Fibroblast of peridontal ligament (primary cell): ENCODE data around the gene NKX1-1.
"Not testable (repeated sequence)": the region's sequence is repeated elsewhere in the genome, so short reads cannot be mapped to it uniquely, and the experiment has no call there.

Source experiments
- DNase-seq: peaks from one replicate; pipeline ENCODE4 v3.0.0-alpha.2; 2010; ENCODE audit errors: extremely low read depth

Gene NKX1-1

DNA sequence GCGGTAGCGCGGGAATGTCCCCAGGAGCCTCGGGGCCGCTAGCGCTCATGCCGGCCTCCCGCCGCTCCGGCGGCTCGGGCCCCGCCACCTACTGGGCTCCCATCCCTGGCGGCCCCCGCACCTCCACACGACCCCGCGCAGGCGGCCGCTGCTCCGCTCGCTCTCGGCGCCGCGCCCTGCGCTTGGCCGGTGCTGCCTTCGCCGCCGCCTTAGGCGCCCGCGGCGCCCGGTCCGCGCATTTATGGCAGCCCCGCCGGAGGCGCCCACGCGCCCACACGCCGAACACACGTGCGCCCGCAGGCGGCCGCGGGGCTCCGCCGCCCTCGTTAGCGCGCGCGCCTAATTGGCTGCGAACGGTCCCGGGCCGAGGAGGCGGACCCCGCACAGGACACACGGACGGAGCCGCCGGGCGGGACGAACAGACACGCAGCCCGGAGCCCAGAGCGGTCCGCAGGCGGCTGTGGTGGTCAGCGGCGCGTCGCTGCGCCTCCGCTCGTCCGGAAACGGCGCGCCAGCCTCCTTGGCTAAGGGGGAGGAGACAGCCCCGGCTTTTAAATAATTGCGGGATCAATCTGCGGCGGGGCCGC is at the start of gene NKX1-1:
Gene NKX1-1, minus strand, starts transcription at position 49 of the 587 bp plus-strand sequence. Its CDS starts 0 bp downstream, at position 49.
- DNase-seq, result no peak

DNA sequence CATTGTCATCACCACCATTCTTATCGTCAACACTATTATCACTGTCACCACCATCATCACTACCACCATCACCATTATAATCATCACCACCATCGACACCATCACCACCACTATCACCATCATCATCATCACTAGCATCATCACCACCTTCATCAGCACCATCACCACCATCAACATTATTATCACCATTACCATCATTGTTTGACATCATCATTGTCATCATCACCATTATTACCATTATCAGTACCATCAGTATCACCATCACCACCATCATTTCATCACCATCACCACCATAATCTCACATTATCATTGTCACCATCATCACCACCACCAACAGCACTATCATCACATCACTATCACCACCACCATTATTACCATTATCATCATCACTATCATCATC is 47.5 kb upstream of the NKX1-1 start:
- no peak for DNase-seq

DNA sequence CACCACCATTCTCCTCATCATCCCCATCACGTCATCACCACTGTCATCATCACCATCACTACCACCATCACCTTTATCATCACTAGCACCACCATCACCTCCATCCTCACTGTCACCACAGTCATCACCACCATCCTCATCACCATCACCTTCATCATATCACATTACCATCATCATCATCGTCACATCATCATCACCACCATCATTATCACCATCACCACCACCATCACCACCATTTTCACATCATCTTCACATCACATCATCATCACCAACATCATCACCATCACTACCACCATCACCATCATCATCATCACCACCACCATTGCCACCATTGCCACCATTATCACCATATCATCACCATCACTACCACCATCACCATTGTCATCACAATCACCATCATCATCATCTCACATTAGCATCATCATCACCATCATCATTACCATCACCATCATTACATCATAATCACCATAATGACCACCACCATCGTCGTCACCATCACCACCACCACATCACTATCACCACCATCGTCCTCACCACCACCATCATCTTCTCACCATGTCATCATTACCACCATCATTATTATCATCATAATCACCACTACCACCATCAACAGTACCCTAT is 46.3 kb upstream of the NKX1-1 start:
- DNase-seq, result no peak

DNA sequence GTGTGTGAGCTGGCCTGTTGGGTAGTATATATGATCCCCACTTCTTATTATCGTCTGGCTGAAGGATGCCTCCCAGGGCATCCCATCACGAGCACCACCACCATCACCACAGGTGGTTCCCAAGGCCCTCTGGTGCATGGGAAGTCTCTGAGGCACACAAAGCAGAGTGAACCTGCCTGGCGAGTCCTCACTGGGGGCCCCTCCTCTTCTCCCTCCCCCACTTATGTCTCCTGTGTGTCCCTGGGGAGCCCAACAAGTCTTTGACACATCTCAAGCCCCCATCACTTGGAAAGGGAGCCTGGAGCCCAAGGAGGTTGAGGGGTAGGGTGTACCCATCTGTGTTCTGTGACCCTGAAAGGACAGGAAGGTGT is 45.5 kb upstream of the NKX1-1 start:
- no peak for DNase-seq

DNA sequence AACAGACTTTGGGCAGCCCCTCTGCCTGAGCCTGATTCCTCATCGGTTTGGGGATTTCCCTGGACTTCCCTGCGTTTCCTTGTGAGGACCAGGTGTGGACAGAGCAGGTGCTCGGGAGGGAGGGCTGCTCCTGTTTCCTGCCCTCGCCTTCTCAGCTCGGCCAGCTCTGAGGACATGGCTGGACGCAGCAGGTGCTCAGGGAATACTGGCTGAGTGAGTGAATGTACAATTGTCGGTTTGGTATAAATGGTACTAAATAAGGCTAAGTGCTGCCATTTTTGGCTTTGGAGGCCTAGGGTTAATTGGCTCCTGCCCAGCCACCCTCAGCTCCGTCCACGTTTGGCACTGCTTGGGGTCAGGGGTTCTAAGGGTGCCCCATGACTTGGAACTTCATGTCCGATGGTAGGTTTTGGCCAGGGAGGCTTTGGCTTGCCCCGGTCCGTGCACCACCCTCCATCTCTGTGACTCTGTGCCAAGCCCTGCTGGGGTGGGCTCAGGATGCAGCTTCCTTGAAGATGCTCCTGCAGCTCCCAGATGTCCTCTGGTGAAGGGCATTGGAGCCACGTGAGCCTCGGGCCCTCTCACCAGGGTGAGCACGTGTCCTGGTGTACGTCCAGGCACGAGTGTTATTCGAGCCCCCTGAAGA is 45.0 kb upstream of the NKX1-1 start:
- no peak for DNase-seq

DNA sequence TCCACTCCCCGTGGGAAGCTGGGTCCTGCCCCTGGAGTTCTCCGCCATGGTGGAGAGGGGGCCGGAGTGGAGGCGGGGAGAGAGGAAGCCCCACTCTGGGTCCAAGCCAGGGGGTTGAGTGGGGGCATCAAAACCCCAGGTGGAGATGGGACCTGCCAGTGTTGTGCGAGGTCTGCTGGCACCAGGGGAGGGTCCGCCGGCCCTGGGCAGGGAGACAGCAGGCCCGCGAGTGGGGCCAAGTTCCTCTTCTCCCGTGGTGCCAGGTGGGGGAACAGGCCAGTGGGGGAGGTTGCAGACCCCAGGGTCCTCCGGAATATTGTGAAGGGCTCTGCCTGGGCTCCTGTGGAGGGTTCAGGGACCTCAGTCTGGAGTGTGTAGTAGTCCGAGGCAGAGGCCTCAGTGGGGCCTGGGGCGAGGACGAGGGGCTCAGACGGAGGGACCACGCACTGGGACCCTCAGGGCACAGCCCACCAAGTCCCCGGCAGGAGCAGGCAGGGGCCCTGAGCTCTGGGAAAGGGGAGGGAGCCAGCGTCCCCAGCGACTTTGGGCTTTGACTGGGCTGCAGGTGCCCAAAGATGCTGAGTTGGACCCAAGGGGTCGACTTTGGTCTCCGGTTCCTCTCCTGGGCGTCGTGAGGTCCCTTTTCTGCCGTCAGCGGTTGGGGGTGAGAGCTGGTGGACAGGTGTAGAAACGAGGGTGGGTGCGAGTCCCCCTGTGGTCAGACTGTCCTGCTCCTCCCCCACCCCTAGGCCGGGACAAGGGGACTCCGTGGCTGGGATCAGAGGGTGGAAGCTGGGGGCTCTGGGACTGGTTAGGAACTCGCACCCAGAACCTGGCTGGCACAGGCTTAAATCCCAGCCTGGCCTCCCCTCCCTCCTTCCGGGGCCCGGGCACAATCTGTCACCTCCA is 43.8 kb upstream of the NKX1-1 start:
- DNase-seq, result no peak

DNA sequence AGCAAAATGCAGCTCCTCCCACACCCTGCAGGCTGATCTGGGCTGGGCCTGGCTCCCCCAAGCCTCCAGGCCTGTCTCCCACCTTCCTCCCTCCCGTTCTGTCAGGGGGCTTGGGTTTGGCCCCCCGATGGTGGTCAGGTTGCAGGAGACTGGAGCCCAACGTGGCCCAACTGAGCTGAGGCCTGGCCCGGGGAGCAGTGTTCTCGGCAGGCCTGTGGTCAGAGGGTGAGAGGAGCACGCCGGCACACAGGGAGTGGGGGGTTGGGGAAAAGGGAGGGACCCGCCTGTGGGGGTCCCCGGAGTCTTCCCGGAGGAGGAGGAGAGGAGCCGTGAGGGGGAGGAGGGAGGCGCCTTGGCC is 43.2 kb upstream of the NKX1-1 start:
- DNase-seq, result no peak

DNA sequence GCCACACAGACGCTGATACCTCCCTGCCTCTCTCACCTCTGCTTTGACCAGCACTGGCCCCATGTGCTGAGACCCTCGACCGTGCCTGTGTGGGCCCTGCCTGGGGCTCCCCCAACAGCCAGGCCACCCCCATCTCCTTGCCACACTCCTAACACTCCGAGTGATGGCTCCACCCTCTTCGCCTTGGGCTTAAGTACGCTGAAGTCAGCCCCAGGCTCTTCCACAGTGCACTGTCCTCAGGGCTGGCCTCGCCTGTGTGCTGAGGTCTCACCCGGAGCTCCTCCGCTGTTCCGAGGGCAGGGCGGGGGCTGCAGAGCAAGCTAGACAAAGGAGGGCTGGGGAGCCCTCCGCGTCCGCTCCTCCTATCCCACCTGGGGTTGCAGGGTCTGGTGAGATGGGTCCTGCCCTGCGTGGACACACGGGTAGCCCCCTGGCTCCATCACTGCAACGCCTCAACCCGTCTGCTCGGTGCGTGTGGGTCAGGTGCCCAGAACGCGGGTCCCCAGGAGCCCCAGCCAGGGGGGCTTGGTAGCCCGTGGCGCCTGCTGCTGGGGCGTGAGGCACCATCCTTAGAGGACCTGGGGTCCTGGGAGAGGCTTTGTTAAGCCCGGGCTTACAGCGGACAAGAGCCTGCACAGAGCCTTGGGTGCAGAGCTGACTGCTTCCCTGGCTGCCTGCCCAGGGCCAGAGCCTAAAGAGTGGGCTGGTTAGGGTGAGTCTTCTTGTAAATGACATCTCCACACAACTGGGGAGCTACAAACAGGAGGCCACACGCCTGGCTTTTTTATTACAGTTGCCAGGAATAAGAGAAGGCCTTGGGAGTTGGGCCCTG is 42.6 kb upstream of the NKX1-1 start:
- no peak for DNase-seq

DNA sequence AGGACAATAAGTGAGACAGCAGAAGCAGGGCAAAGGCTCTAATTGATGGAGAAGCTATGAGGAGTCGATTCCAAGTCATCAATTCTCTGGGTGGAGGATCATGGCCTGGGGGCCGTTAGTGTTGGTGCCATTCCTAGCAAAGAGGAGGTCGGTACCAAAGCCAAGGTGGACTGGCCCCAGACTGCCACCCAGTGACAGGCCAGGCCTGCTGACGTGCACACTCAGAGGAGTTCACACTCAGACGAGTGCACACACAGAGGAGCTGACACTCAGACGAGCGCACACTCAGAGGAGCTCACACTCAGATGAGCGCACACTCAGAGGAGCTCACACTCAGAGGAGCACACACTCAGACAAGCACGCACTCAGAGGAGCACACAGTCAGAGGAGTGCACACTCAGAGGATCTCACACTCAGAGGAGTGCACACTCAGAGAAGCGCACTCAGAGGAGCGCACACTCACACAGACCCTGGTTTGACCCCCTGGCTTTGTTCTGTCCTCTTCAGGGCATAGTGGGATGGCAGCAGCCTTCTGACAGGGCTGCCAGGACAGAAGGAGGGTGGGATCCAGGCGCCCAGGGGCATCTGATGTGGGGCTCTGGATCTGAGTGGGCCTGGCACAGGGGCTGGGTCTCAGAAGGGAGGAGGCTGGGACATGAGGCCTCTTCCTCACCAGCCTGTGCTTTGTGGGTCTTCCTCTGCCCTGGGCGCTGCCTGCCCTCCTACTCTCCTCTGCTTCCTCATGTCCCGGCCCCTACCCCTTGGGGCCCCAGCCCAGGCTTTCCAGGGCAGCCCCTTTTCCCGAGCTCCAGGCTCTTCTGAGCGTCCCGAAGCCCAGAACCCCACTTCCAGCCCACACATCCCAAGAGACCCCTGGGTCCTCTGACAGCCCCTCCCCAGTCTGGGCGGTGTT is 41.7 kb upstream of the NKX1-1 start:
- DNase-seq, result no peak

DNA sequence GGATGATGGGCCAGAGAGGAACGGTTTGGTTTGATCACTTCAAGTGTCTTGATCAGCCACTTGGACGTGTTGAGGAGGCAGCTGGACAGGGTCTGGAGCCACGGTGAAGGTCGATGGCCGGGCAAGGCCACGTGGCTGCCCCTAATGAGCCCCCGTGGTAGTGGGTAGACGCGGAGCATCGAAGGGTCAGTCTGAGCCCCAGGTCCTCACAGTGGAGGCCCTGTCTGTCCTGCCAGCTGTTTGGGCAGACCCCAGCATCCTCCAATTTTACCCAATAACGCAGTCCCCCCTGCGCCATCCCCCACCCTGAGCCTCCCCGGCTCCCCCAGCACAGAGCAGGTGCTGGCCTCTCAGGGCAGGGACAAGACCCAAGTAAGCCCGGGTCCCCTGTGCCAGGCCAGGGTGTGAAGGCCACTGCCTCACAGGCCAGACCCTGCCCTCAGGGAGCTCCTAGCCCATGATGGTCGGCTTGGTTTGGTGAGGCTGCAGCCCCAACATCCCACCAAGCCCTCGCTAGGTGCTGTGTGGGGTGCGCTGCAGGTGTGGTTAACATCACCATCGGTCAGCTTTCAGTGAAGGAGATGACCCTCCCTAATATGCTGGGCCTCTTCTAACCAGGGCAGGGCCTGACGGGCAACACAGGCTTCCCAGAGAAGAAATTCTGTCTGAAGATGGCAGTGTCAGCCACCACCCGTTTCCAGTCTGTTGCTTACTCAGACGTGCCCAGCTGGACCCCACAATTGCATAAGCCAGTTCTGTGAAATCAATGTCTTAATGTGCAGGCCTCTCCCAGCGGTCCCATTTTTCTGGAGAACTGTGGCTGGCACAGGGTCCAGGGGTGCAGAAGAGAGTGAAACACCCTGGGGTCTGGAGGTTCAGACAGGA is 40.5 kb upstream of the NKX1-1 start:
- DNase-seq, result no peak

DNA sequence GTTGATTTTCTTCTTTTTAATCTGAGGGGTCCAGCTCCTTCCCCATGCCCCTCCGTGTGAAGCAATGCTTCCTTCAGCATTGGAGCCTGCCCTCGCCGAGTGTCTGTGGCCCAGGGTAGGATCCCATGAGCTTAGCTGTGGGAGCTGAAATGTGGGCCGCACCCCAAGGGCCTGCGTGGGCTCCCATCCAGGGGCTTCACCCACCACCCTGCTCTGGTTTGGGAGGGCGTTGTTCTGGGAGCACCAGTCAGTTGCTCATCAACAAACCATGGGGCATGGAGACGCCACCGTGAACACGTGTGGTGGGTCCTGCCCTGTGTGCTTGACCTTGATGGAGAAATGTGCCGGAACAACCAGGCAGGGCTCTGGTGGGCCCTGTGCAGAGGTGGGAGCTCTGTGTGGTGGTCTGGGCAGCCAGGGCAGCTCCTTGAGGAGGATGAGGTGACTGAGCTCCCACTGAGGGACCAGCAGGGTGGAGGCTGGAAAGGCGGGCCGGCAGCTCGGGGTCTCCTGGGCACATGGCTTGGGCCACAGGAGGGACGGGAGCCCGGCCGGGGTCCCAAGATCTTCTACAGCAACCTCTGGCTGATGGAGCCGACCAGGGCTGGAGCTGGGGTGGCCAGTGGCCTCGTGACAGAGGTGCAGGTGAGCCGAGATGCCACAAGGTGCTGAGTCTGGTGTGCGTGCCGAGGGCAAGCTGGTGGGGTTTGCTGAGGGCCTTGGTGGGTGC is 39.6 kb upstream of the NKX1-1 start:
- no peak for DNase-seq

DNA sequence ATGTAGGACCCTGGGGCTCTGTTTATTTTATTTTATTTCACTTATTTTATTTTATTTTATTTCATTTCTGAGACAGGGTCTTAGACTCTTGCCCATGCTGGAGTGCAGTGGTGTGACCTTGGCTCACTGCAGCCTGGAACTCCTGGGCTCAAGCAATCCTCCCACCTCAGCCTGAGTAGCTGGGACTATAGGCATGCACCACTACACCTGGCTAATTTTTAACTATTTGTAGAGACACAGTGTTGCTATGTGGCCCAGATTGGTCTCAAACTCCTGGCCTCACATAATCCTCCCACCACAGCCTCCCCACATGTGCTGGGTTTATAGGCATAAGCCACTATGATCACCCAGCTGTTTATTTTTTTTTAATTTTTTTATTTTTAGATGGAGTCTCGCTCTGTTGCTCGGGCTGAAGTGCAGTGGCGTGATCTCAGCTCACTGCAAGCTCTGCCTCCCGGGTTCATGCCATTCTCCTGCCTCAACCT is 37.5 kb upstream of the NKX1-1 start:
- not testable (repeated sequence) for DNase-seq

DNA sequence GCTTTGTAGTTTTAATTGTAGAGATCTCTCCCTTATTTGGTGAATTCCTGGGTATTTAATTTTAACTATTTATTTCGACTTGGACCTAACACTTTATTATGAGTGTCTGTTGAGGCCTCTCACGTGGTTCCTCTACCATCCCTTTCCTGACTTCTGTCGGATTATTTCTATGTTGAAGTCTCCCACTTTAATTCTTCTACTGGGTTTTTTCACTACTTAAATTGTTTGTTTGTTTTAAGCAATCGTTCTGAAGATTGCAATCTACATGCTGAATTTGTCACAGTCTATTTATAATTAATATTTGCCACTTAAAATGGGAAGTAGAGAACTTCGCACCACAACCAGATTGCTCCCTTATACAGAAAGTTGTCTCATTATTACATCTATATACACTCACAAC is 20.8 kb upstream of the NKX1-1 start:
- DNase-seq, result no peak

DNA sequence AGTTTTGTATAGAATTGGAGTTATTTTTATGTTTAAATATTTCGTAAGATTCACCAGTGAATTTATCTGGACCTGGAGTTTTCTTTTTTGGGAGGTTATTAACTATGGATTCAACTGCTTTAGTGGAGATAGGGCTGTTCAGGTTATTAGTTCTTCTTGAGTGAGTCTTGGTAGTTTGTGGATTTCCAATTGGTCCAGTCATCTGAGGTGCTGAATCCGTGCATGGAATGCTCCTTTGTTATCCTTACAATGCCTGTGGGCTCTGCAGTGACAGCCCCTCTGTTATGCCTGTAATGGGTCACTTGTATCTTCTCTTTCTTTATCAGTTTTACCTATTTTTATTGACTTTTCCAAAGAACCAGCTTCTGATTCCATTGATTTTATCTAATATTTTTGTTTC is 15.4 kb upstream of the NKX1-1 start:
- DNase-seq, result no peak

DNA sequence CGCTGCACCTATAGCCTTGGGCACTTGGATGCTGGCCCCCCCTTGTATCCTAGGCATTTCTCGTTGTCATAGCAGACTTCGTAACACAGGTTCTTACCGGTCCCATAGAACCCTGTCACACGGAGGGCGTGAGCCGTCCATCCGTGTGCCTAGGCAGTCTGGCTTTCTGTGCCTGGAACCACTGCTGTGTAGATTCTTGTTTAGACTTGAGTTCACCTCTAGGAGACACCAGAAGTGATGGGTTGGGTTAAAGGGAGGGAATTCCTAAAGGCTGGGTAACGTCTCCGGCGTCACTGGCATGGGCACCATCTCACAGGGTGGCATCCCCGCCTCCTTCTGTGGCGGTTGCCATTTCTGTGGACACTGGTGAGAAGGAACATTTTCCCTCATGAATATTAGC is 13.5 kb upstream of the NKX1-1 start:
- DNase-seq, result no peak

DNA sequence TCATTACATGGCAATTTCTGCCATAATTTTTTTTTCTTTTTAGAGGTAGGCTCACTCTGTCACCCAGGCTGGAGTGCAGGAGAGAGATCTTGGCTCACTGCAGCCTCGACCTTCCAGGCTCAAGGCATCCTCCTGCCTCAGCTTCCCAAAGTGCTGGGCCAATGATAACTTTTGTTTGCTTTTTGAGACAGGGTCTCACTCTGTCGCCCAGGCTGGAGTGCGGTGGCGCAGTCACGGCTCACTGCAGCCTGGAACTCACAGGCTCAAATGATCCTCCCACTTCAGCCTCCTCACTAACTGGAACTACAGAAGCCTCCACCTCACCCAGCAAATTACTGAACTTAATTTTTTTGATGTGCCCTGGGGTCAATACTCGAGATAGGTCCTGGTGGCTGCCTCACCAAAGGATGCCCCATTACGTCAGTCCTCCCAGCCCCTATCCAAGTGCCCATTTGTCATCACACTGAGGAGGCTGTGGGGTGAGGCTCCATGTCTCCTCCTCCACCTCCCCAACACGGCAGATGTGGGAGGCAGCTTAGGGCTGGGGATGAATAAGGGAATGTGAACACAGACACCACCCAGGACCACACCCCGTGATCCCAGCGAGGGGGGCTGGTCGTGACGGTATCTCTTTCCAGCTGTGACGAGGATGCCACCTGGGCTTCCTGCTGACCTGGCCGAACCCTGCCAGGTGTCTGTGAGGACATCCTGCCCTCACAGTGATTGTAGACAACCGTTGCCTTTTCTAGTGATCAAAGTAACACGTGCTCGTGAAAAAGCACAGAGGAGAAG is 12.4 kb upstream of the NKX1-1 start:
- DNase-seq, result no peak

DNA sequence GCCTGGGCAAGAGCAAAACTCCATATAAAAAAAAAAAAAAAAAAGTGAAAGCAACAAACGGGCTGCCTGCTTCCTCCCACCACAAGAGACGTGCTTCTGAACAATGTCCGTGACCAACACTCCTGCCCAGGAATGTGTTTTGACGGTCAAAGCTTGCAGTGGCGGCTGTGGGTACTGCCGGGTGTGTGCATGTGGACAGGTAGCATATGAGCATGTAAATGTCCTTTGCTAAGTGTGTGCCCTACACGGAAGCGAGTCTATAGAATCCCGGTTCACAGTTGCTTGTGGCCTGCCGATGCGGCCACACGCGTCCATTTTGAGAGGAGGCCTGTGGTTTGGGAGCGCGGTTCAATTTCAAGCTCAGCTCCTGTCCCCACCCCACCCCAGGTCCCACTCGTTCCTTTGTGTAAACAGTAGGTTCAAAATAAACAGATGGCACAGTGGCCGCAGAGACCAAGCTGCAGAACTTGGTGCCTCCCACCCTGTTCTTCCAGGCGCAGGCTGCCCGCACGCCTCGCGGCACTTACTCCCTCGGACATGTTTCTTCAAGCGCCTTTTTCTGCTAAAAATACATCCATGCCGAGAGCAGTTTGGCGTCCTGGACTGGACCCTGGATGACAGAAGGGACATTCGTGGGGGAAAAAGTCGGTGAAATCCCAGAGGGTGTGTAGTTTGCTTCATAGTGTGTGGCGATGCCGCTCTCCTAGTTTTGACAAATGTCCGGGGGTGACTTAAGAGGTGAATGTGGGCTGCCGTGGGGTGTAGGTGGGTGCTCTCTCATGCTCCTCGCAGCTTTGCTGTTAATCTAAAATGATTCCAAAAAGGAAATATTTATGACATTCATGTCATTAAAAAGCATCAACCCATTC is 11.5 kb upstream of the NKX1-1 start:
- DNase-seq, result no peak
